SU-DHL-6 (cell line): Measurements from ENCODE around the gene ABI1.

Experiments
- CTCF ChIP-seq: fragments of 200-600 bp; sonication (generic); IDR thresholded peaks from one replicate; pipeline ENCODE4 v1.5.1; 2017; ENCODE audit warnings: antibody characterized with exemption, mild to moderate bottlenecking, low read length, moderate library complexity; ENCODE audit not compliant: insufficient read depth, poor library complexity, severe bottlenecking
- EZH2phosphoT487 ChIP-seq: fragments of 200-600 bp; sonication (generic), shearing (Covaris generic); conservative IDR thresholded peaks from 2 replicates; pipeline ENCODE4 v1.6.1; 2018; ENCODE audit warnings: mild to moderate bottlenecking, antibody characterized with exemption, low read length, moderate library complexity, mixed read lengths

GRCh38 chr10:26738301-26738911, 122.4 kb downstream of the ABI1 start:
- TF ChIP-seq CTCF (no peak), EZH2phosphoT487 (no peak)
